Measurements from ENCODE around the gene CTNNBL1. TPM values are rescaled to one million over a fixed set of nuclear protein-coding genes. Genes with fewer than 3 reads are reported as not detected.

Gene CTNNBL1
- total RNA-seq, 1 experiment from 2014 or later: 203 TPM

DNA sequence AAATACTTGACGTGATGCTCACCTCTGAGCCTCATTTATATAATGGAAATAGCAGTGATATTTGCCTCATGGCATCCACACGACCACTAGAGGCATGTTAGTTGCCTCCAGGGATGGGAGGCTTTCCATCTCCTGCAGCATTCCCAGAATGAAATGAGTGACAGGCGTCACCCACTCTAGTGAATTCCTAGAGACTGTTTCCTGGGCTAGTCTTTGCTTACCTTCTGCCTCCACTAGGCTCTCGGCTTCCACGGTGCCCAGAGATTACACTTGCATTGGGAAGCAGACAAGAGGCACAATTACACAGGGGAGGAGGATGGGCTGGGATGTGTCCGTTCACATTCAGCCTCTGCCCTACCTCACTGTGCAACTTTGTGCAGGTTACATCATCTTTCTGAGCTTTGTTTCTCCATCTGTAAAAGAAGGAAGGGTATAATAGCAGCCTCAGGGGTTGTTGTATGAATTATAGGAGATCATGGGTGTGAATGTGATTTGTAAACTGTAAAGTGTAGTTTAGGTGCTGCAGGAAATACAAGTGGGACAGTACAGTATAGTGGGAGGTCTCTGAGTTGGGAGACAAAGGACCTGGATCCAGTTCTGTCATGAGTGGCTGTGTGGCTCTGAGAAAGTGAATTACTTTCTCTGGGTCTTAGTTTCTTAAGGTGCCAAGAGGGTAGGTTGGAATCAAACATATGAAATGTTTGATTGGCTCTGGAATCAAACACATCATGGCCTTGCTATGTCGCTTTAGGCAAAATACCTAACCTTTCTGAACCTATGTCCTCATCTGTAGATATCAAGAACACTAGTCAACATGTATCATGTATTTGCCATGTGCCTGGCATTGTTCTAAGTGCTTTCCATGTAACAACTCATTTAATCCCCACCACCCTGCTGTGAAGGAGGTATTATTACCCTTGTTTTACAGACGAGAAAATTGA is 205.5 kb downstream of the CTNNBL1 start:
- H3K36me3 Mint-ChIP-seq (ENCODE audit: insufficient read depth, unreplicated experiment): peaks cover 1% of the 10 kb centered on the region
- intact Hi-C loops (cut with micrococcal nuclease; ENCODE audit: unreplicated experiment): loop anchor here (5.0 kb wide), 2 partner anchors 93 to 332 kb away; no protein-coding TSS in a partner anchor
- H3K4me1 ChIP-seq: no peaks in the 10 kb centered on the region
- POLR2A ChIA-PET: no interaction called here
- peaks cover 20% of the 10 kb centered on the region for H3K27me3 Mint-ChIP-seq (ENCODE audit: insufficient read depth, unreplicated experiment)
- H3K4me3 Mint-ChIP-seq (ENCODE audit: unreplicated experiment): no peak overlapping the region
- TF ChIP-seq, protein P1, sequence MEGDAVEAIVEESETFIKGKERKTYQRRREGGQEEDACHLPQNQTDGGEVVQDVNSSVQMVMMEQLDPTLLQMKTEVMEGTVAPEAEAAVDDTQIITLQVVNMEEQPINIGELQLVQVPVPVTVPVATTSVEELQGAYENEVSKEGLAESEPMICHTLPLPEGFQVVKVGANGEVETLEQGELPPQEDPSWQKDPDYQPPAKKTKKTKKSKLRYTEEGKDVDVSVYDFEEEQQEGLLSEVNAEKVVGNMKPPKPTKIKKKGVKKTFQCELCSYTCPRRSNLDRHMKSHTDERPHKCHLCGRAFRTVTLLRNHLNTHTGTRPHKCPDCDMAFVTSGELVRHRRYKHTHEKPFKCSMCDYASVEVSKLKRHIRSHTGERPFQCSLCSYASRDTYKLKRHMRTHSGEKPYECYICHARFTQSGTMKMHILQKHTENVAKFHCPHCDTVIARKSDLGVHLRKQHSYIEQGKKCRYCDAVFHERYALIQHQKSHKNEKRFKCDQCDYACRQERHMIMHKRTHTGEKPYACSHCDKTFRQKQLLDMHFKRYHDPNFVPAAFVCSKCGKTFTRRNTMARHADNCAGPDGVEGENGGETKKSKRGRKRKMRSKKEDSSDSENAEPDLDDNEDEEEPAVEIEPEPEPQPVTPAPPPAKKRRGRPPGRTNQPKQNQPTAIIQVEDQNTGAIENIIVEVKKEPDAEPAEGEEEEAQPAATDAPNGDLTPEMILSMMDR (IDR thresholded peaks at IDR 0.05; ENCODE audit: insufficient read depth in 1 of 2, low read depth in 1 of 2, low read length in 1 of 2, severe bottlenecking in 1 of 2, unreplicated experiment in 1 of 2): no peak
- no peak overlapping the region for H3K4me3 ChIP-seq (ENCODE audit: low read depth, low read length)
- no peaks in the 10 kb centered on the region for H3K36me3 ChIP-seq (ENCODE audit: control insufficient read depth, insufficient read depth, low read length)
- H3K9me3 Mint-ChIP-seq (ENCODE audit: unreplicated experiment): no peaks in the 10 kb centered on the region
- H3K9me3 ChIP-seq: no peaks in the 10 kb centered on the region
- CTCF ChIA-PET: no interaction called here
- H3K4me1 Mint-ChIP-seq (ENCODE audit: low read depth, unreplicated experiment): peaks cover 6% of the 10 kb centered on the region
- peaks cover under 1% of the 10 kb centered on the region for H3K27me3 ChIP-seq (replicated peaks; ENCODE audit: control insufficient read depth, insufficient read depth, low read length)
- no TSS peak for BruUV-seq (replicated peaks)
- peak in 1 of 2 experiments; percentile 39 for DNase-seq
- no peak overlapping the region for H3K27ac Mint-ChIP-seq (ENCODE audit: unreplicated experiment)

DNA sequence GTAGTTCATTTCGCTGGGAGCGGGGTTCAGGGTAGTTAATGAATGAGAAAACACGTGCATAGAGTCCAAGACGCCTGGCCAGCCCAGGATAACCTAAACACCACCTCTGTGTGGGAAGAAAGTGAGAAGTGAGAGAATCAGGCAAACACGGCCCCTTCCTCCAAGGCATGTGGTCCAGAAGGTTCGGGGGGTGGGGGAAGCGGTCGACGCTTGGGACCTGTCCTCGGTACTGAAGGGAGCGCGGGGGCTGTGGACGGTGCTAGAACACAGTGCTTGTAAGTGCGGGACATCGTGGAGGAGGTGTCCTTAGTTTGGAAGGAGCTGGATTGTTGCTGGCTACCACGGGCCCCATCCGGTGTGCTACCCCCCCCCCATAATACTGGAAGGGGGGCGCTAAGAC is 207.4 kb downstream of the CTNNBL1 start:
- Mint-ChIP-seq H3K27ac (ENCODE audit: unreplicated experiment) (no peak overlapping the region), H3K27me3 (ENCODE audit: insufficient read depth, unreplicated experiment) (peaks cover 25% of the 10 kb centered on the region), H3K4me3 (ENCODE audit: unreplicated experiment) (no peak overlapping the region), H3K36me3 (ENCODE audit: insufficient read depth, unreplicated experiment) (peaks cover 5% of the 10 kb centered on the region), H3K9me3 (ENCODE audit: unreplicated experiment) (no peaks in the 10 kb centered on the region), H3K4me1 (ENCODE audit: low read depth, unreplicated experiment) (peaks cover 6% of the 10 kb centered on the region)
- CTCF ChIA-PET: interaction anchor here (0.6 kb wide), 1 partner anchor 91 kb away, joined by 3 read pairs; no protein-coding TSS in a partner anchor
- H3K9me3 ChIP-seq: no peaks in the 10 kb centered on the region
- BruUV-seq (replicated peaks): no TSS peak
- H3K4me3 ChIP-seq (ENCODE audit: low read depth, low read length): no peak overlapping the region
- POLR2A ChIA-PET: no interaction called here
- intact Hi-C loops (cut with micrococcal nuclease; ENCODE audit: unreplicated experiment): loop anchor here (5.0 kb wide), 1 partner anchor 91 kb away; no protein-coding TSS in a partner anchor
- no peaks in the 10 kb centered on the region for H3K4me1 ChIP-seq
- H3K27me3 ChIP-seq (replicated peaks; ENCODE audit: control insufficient read depth, insufficient read depth, low read length): peaks cover 3% of the 10 kb centered on the region
- TF ChIP-seq, protein P1 (IDR thresholded peaks at IDR 0.05; ENCODE audit: insufficient read depth in 1 of 2, low read depth in 1 of 2, low read length in 1 of 2, severe bottlenecking in 1 of 2, unreplicated experiment in 1 of 2): no peak
- no peaks in the 10 kb centered on the region for H3K36me3 ChIP-seq (ENCODE audit: control insufficient read depth, insufficient read depth, low read length)
- DNase-seq: peak in 1 of 2 experiments; percentile 50

DNA sequence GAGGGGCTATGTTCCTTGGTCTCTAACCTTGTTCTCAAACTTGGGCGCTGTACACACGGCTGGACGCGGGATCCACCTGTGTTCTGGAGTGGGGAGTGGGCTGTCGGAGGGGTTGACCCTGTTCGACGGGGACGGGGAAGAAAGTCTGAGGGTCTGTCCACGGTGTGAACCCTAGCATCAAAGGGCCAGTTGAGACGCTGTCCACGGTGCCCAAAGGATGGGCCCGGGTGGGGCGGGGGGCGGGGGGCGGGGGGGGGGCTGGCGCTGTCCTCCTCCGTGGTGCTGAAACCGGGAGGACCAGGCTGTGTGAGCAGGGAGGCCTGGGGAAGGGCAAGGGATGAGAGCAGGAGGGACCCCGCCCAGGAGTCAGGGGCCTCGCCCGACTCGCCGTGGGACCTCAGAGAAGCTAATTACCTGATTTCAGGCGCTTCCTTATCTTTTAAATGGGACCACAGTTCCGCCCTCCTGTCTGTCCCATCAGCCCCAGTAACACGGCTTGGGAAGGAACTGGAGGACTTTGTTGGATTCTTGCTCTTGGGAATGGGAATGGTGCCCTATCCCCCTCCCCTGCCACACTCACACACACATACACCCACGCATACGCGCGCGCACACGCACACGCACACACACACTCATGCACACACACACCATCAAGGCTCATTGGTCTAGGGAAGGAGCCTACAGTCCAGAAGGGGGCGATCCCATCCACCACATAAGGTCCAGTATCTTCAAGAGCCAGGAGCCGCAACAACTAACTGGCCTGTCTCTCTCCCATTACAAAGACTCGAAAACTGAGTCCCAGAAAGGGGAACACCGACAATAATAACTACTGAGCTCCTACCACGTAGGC is 208.0 kb downstream of the CTNNBL1 start:
- no peak overlapping the region for H3K27ac Mint-ChIP-seq (ENCODE audit: unreplicated experiment)
- H3K36me3 ChIP-seq (ENCODE audit: control insufficient read depth, insufficient read depth, low read length): no peaks in the 10 kb centered on the region
- H3K27me3 Mint-ChIP-seq (ENCODE audit: insufficient read depth, unreplicated experiment): peaks cover 25% of the 10 kb centered on the region
- H3K4me3 Mint-ChIP-seq (ENCODE audit: unreplicated experiment): no peak overlapping the region
- H3K4me3 ChIP-seq (ENCODE audit: low read depth, low read length): no peak overlapping the region
- DNase-seq: peak; percentile 64 to 65
- H3K36me3 Mint-ChIP-seq (ENCODE audit: insufficient read depth, unreplicated experiment): peaks cover 5% of the 10 kb centered on the region
- POLR2A ChIA-PET: no interaction called here
- intact Hi-C loops (cut with micrococcal nuclease; ENCODE audit: unreplicated experiment): loop anchor here (1.0 to 5.0 kb wide), 2 partner anchors 90 to 319 kb away; no protein-coding TSS in a partner anchor
- peaks cover 4% of the 10 kb centered on the region for H3K27me3 ChIP-seq (replicated peaks; ENCODE audit: control insufficient read depth, insufficient read depth, low read length)
- BruUV-seq (replicated peaks): no TSS peak
- TF ChIP-seq, protein P1 (IDR thresholded peaks at IDR 0.05; ENCODE audit: insufficient read depth in 1 of 2, low read depth in 1 of 2, low read length in 1 of 2, severe bottlenecking in 1 of 2, unreplicated experiment in 1 of 2): peak; percentile 29 to 45
- peaks cover 6% of the 10 kb centered on the region for H3K4me1 Mint-ChIP-seq (ENCODE audit: low read depth, unreplicated experiment)
- H3K4me1 ChIP-seq: no peaks in the 10 kb centered on the region
- no peaks in the 10 kb centered on the region for H3K9me3 Mint-ChIP-seq (ENCODE audit: unreplicated experiment)
- H3K9me3 ChIP-seq: no peaks in the 10 kb centered on the region
- CTCF ChIA-PET: interaction anchor here (0.6 kb wide), 1 partner anchor 91 kb away, joined by 3 read pairs; no protein-coding TSS in a partner anchor
